ENCODE measurements around the gene PTGES.

DNA sequence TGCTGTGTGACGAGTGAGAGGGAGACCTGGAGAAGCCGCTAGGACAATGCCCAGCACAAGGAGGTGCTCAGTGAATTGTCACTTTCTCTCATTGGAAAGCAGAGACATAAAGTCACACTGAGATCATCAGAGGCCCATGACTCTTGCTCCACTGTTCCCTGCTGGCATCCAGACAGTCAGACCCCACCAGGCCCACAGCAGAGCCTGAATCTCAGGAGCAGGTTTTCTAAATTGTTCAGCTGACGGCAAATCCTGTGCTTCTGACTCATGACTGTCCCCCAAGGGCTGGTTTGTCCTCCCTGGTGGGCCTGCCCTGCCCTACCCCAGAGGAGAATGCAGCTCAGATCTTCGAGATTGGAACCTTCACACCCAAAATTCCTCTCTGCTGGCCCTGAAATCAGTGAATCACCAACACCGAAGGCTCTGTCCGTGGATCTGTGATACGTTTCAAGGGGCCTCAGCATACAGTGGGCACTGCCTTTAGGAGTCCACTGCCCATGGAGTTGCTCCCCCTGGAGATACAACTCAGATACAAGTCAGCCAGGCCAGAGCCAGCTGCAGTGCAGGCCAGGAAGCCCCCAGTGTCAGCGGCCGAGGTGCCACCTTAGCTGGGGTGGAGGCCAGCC lies 2.7 kb downstream of the PTGES start:
- TF ChIP-seq CTCF (conservative IDR thresholded peaks at IDR 0.05 in 1 of 2, IDR thresholded peaks at IDR 0.05 in 1 of 2; ENCODE audit: low read depth in 1 of 2, low read length in 2 of 2) (no peak), EZH2 (IDR thresholded peaks at IDR 0.05; ENCODE audit: low read length, missing control alignments) (no peak)

All from fibroblast of lung (primary cell).